HG03135 (cell line): ENCODE measurements around the gene PITPNC1.
"Not testable (repeated sequence)": the region's sequence is repeated elsewhere in the genome, so short reads cannot be mapped to it uniquely, and the experiment has no call there.

ENCODE experiments used
- ATAC-seq: cut with Tn5 transposase; IDR thresholded peaks from one replicate; pipeline ENCODE4 v1.9.1; 2021; ENCODE audit warnings: mild to moderate bottlenecking, moderate library complexity; ENCODE audit not compliant: unreplicated experiment

The PITPNC1 gene

DNA sequence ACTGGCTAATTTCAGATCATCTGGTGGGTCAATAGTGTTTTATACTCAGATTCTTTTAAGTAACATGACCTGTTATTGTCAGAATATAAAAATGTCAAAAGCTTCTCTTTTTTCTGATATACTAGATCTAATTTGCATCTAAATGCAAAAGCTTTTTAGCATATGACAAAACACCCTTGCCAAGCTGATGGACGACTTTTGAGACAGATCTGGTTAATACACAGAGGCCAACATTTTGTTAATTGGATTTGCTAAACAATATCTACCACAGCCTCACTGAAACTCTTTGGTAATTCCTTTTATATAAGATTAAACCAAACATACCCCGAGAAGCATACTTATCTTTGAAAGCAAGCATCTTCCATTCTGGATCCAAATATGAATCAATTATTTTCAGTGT is 330.4 kb downstream of the PITPNC1 start:
- no peak for ATAC-seq

DNA sequence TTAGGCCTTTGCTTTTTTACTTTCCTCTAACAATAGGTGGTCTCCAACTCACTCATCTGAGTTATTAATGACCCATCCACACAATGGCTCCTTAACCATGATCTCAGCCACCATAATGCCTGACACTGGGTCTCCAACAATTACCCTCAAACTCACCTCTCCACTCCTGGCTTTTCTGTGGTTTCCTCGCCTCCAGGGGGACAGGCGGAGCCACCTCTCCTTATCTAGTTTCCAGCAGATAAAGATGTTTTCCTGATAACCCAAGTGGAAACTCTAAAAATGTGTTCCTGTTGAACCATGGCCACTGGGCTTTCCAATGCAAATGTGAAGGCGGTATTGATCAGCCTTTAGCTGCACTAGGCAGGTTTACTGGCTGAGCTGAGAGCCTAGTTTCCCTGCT is 331.3 kb downstream of the PITPNC1 start:
- no peak for ATAC-seq

DNA sequence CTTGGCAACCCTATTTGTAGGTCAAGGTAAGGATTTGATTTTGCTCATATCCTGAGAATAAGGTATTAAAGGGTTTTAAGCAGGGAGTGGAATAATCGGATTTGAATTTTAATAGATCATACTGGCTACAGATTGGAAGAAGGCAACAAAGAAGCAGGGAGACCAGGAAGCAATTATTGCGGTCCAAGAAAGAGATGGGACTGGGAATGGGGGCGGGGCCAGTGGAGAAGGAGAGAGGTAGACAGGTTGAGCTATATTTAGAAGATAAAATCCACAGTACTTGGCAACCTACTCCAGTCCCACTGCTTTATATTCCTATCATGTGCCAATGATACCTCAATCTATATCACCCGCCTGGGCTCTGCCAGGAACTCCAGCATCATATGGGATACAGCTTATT is 334.8 kb downstream of the PITPNC1 start:
- ATAC-seq: no peak

DNA sequence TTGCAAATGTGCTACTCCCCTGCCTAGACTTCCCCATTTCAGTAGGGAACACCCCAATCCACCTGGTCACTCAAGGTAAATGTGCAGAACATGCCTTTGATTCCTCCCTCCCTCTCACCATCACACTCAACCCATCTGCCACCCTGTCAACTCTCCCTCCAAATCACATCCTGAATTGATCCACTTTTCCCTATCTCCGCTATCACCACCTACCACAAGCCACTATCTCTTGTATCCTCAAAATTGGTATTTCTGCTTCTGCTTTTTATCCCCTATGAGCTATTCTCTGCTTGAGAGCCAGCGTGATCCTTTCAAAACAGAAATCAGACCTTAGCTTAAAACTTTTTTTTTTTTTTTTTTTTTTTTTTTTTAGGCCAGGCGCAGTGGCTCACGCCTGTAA is 335.3 kb downstream of the PITPNC1 start:
- ATAC-seq: no peak

DNA sequence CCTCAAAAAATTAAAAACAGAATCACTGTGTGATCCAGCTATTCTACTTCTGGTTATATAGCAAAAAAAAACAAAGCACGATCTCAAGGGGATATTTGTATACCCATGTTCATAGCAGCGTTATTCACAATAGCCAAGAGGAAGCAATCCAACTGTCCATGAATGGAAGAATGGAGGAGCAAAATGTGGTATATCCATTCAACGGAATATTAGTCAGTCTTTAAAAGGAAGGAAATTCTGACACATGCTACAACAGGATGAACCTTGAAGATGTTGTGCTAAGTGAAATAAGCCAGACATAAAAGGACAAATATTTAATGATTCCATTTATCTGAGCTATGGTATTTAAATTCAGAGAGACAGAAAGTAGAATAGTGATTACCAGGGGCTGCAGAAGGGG is 336.1 kb downstream of the PITPNC1 start:
- no peak for ATAC-seq

DNA sequence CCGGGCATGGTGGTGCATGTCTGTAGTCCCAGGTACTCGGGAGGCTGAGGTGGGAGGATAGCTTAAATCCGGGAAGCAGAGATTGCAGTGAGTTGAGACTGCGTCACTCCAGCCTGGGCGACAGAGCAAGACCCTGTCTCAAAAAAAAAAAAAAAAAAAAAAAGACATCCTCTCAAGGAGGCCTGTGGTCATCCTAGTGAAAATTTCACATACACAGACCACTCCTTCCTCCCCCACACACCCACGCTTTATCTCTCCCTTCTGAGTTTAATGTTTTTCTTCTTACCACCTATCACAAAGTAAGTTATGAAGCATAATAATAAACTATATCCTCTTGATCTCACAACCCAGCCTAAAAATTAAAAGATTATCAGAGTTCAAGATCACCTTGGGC is 339.3 kb downstream of the PITPNC1 start:
- ATAC-seq: no peak

DNA sequence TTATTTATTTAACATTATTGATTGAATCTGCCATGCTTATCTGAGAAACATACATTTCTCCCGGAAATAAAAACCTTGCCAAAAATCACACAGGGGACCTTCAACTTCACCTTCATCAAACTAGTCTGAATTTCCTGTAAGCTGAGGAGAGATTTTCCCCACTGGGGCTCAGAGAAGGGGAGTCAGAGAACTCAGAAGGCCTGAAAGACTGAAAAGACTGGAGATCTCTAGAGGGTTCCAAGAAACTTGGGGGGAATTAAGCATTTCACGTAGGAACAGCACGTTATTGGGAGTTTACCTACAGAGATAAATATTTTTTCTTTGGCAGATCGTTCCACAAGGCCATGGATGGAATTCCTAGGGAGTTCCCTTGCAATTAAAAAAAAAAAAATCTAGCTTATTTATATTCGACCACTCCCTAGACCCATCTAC is 340.1 kb downstream of the PITPNC1 start:
- no peak for ATAC-seq

DNA sequence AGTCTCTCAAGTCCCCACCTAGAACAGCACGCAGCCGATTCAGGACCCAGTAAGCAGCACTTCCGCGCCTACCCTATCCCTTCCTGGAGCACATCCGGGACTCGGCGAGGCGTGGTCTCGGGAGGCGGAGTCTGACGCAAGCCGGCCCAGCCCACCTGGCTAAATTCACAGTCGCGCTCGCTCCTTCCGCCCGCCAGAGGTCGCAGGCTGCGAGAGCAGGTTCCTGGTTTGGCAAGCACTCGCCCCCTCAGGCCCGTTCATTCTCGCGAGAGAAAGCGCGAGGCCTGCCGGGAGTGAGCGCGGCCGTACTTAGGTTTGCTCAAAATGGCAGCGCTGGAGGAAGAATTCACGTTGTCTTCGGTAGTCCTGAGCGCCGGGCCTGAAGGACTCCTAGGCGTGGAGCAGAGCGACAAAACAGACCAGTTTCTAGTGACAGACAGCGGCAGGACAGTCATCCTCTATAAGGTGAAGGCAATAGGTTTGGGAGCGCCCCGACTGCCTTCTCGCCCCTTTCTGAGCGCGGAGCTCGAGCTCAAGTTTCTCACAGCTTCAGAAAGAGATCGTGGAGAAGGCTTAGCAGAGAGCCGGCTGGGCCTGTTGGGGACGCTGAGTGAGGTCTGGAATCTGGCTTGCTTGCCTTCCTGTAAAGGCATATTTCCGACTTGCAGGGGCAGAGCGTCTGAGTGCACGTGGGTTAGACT is 340.7 kb downstream of the PITPNC1 start, which contains the start of gene NOL11:
Gene NOL11, plus strand, starts transcription at position 313 of the 701 bp plus-strand sequence. Its CDS starts 12 bp downstream, at position 325.
- peak; percentile 95 for ATAC-seq

DNA sequence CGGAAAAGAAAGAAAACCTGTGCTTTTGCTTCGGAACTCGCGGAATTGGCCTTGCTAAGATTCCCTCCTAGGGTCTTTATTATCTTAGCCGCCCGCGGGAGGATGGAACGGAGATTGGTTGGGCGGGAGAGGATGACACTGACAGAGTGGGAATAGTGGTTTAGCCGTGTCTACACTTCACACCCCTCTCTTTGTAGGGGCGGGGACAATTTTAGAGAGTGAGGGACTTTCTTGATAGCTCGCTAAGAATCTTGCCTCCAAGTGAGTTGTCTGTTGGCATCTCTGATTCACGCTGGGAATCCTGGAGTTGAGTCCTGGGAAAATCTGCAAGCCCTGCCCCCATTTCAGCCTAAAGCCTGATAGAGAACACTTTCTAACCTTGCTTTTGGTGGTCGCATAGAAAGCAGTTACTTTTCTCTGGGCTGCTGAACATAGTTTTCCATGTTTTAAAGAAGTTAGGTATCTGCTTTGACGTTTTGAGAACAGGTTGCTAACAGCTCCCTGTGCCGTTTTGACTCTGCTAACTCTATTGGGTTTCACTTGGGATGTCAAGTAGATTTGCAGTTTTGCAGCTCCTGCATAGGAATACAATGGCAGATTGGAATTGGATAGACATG is 341.4 kb downstream of the PITPNC1 start:
- ATAC-seq: peak; percentile 9

DNA sequence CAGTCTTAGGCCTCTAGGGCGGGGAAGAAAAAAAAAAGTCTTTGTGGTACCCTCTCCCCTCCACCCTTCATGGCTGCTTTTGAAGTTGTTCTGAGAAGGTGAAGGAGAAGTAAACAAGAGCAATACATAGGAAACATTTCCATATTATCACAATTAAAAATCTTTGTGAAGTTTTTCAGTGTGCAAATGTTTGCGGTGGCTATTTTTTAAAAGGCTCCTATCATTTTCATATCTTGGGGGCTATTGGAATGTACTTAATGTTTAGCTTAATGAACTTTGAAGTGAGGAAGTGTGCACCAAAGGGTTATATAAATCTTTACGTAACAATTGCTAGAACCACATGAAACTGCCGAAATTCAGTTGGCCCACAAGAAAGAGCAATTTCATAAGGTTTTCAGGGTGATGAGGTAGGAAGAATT is 348.3 kb downstream of the PITPNC1 start:
- ATAC-seq: no peak

DNA sequence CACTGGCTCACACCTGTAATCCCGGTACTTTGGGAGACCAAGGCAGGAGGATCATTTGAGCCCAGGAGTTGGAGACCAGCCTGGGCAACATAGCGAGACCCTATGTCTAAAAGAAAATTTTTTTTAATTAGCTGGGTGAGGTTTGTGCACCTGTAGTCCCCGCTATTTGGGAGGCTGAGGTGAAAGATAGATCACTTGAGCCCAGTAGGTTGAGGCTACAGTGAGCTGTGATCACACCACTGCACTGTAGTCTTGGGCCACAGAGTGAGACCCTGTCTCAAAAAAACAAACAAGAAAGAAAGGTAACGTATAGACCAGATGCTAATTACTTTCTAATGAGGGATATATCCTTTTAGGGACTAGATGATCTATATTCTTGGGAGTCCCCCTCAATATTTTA is 348.7 kb downstream of the PITPNC1 start:
- no peak for ATAC-seq

DNA sequence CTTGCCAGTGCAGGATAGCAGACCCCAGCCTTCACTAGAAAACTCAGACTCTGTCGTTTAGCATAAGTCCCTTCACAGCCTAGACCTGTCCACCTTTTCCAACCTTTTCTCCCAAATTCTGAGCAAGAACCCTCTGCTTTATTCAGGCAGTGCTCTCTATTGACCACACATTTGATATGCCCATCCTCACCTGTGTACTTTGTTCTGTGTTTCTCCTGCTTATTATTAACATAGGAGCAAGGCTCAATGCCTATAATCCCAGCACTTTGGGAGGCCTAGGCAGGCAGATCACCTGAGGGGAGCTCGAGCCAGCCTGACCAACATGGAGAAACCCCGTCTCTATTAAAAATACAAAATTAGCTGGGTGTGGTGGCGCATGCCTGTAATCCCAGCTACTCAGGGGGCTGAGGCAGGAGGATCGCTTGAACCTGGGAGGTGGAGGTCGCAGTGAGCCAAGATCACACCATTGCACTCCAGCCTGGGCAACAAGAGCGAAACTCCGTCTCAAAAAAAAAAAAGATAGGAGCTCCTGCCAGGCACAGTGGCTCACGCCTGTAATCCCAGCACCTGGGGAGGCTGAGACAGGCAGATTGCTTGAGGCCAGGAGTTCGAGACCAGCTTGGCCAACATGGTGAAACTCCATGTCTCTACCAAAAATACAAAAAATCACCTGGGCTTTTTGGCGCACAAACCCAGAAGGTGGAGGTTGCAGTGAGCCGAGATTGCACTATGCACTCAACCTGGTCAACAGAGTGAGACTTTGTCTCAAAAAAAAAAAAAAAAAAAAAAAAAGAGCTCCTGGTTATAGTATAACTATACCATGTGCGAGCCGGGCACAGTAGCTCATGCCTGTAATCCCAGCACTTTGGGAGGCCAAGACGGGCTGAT is 350.3 kb downstream of the PITPNC1 start:
- not testable (repeated sequence) for ATAC-seq

DNA sequence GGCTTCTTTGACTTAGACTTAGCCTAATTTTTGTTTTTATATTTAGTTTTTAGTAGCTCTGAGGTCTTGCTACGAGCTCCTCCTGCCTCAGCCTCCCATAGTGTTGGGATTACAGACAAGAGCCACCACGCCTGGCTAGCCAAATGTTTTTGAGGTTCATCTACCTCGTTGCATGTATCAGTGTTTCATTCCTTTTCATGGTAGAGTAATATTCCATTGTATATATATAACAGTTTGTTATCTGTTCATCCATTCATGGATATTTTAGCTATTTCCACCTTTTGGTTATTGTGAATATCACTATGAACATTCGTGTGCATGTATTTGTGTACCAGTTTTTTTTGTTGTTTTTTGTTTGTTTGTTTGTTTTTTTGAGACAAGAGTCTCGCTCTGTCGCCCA is 352.8 kb downstream of the PITPNC1 start:
- no peak for ATAC-seq

DNA sequence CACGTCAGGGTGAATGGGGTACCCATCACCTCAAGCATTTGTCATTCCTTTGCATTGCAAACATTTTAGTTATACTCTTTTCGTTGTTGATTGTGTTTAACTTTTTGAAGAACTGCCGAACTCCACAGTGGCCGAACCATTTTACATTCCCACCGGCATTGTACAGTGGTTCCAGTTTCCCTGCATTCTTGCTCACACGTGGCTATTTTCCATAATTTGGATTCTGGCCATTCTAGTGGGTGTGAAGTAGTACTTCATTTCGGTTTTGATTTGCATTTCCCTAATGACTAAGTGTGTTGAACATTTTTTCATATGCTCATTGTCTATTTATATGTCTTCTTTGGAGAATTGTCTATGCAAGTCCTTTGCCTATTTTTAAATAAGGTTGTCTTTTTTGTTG is 353.6 kb downstream of the PITPNC1 start:
- no peak for ATAC-seq

DNA sequence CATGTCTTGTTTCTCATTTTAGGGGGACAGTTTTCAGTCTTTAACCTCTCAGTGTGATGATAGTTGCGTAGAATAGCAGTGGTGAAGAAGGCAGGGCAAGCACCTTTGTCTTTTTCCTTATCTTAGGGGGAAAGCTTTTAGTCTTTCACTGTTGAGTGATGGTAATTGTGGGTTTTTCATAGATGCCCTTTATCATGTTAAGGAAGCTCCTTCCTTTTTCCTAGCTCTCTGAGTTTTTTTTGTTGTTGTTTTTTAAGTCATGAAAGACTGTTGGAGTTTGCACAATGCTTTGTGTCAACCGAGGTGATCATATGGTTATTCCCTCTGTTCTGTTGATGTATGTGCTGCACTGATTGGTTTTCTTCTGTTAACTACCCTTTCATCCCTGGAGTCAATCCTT is 356.4 kb downstream of the PITPNC1 start:
- no peak for ATAC-seq

DNA sequence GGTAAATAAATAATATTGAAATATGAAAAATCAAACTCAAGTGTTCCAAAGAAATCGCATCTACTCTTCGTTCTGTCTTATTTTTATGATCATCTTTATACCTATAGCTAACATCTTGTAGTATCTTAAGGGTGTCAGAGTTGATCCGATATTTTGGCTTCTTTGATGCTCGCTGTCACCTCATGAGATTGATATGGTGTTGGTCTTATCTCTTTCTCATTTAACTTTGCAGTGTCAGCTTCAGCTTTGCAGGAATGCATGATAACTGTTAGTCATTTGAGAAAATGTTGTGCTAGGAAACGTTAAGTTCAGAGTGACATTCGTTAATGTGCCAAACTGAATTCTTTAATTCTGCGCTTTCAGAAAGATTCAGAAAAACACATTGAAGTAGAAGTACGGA is 360.1 kb downstream of the PITPNC1 start:
- ATAC-seq: no peak

DNA sequence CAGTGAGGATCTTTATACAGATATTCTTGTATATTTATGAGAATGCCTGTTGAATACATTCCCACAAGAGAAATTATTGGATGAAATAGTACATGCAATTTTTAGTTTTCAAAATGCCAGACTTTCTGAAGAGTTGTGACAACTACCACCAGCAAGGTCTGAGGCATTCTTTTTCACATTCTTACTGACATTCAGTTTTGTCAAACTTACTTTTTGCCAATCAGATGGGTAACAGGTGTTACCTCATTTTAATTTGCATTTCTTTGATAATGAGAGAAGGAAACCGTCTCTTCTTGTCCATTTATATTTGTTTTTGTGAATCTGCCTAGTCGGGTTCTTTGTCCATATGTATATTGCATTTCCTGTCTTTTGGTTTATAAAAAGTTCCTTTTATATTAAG is 364.9 kb downstream of the PITPNC1 start:
- ATAC-seq: no peak
